ENCODE data around the gene PAPLN. TPM values are rescaled to one million over a fixed set of nuclear protein-coding genes. Genes with fewer than 3 reads are reported as not detected.

Gene PAPLN
- total RNA-seq, 1 experiment from 2014 or later, result 22.2 TPM

- Histone ChIP-seq H3K9me3 (ENCODE audit: control insufficient read depth, insufficient read depth, low read depth, low read length) (no peaks in the 10 kb centered on the region), H3K4me3 (ENCODE audit: low read depth in 2 of 2, low read length in 2 of 2) (no peak overlapping the region), H3K36me3 (ENCODE audit: control insufficient read depth, insufficient read depth, low read length) (no peaks in the 10 kb centered on the region), H3K27ac (ENCODE audit: low read length) (no peak overlapping the region), H3K27me3 (ENCODE audit: control insufficient read depth, insufficient read depth, low read length) (0 out of 2 replicates have a peak, but pooled peaks cover 2% of the 10 kb centered on the region), H3K4me1 (ENCODE audit: control insufficient read depth, insufficient read depth, low read length) (peaks cover 30% of the 10 kb centered on the region)
- ChIA-PET POLR2A (no interaction called here), CTCF (no interaction called here)
- in situ Hi-C loops (cut with HindIII; ENCODE audit: low pct_unique_long_range_greater_than_20kb, low sequenced_read_pairs), result no loop called here
- TF ChIP-seq POLR2AphosphoS5 (IDR thresholded peaks at IDR 0.05; ENCODE audit: low read depth, low read length) (no peak), CTCF (IDR thresholded peaks at IDR 0.05) (no peak), SIN3A (IDR thresholded peaks at IDR 0.05; ENCODE audit: borderline replicate concordance, insufficient read depth, low read depth, low read length) (no peak), TCF7L2 (IDR thresholded peaks at IDR 0.05; ENCODE audit: low read depth, low read length) (no peak), REST (IDR thresholded peaks at IDR 0.05; ENCODE audit: insufficient read depth in 1 of 2, low read depth in 2 of 2, low read length in 1 of 2) (no peak)
- intact Hi-C loops (cut with micrococcal nuclease; ENCODE audit: unreplicated experiment), result no loop called here
- BruUV-seq (replicated peaks), result no TSS peak
- DNase-seq (ENCODE audit: low read depth, low spot score) (no peak), ATAC-seq (no peak)
Measured at GRCh38 chr14:73233564-73233963, 3.7 kb upstream of the PAPLN start.

DNA sequence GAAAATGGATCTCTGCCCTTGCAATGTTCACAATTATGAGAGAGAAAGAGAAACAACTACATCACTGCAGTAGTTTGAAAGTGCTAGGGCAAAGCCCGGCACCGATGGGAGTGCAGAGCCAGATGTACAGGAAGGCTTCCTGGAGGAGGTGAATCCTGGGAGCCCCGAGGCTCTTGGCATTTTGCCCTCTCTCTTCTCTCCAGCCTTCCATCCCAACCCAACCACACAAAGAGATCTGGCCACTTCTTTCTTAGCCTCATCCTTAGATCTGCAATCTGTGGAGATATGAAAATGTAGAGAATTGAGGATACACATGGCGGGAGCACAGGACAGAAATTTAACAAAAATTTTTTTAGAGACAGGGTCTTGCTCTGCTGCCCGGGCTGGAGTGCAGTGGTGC lies 3.3 kb upstream of the PAPLN start:
- POLR2A ChIA-PET, result no interaction called here
- H3K36me3 ChIP-seq (ENCODE audit: control insufficient read depth, insufficient read depth, low read length), result no peaks in the 10 kb centered on the region
- DNase-seq (ENCODE audit: low read depth, low spot score) (no peak), ATAC-seq (no peak)
- H3K27ac ChIP-seq (ENCODE audit: low read length), result no peak overlapping the region
- in situ Hi-C loops (cut with HindIII; ENCODE audit: low pct_unique_long_range_greater_than_20kb, low sequenced_read_pairs), result no loop called here
- TF ChIP-seq CTCF (IDR thresholded peaks at IDR 0.05) (no peak), POLR2AphosphoS5 (IDR thresholded peaks at IDR 0.05; ENCODE audit: low read depth, low read length) (no peak), SIN3A (IDR thresholded peaks at IDR 0.05; ENCODE audit: borderline replicate concordance, insufficient read depth, low read depth, low read length) (no peak), REST (IDR thresholded peaks at IDR 0.05; ENCODE audit: insufficient read depth in 1 of 2, low read depth in 2 of 2, low read length in 1 of 2) (no peak), TCF7L2 (IDR thresholded peaks at IDR 0.05; ENCODE audit: low read depth, low read length) (no peak)
- BruUV-seq (replicated peaks), result no TSS peak
- intact Hi-C loops (cut with micrococcal nuclease; ENCODE audit: unreplicated experiment), result no loop called here
- H3K27me3 ChIP-seq (ENCODE audit: control insufficient read depth, insufficient read depth, low read length), result 0 out of 2 replicates have a peak, but pooled peaks cover 2% of the 10 kb centered on the region
- peaks cover 31% of the 10 kb centered on the region for H3K4me1 ChIP-seq (ENCODE audit: control insufficient read depth, insufficient read depth, low read length)
- CTCF ChIA-PET, result no interaction called here
- H3K4me3 ChIP-seq (ENCODE audit: low read depth in 2 of 2, low read length in 2 of 2), result no peak overlapping the region
- H3K9me3 ChIP-seq (ENCODE audit: control insufficient read depth, insufficient read depth, low read depth, low read length), result no peaks in the 10 kb centered on the region
